Fibroblast of mammary gland (primary cell): ENCODE measurements around the gene KLHDC4.

Experiments used
- DNase-seq: peaks from one replicate; pipeline ENCODE4 v3.0.0-alpha.2; 2010; ENCODE audit warnings: low read depth
- H3K4me3 ChIP-seq: 2 replicates; pipeline ENCODE4 v1.5.1; 2011; ENCODE audit warnings: low read depth, mild to moderate bottlenecking, low read length, moderate library complexity; ENCODE audit not compliant: control insufficient read depth
- CTCF ChIP-seq: conservative IDR thresholded peaks from 2 replicates; pipeline ENCODE4 v1.5.1; 2011; ENCODE audit warnings: low read depth, low read length, inconsistent platforms; ENCODE audit not compliant: control insufficient read depth, insufficient read depth

The KLHDC4 gene

GRCh38 chr16:87703835-87704375 lies 61.9 kb downstream of the KLHDC4 start:
- DNase-seq, result no peak
- no peak overlapping the region for H3K4me3 ChIP-seq
- no peak for TF ChIP-seq CTCF

DNA sequence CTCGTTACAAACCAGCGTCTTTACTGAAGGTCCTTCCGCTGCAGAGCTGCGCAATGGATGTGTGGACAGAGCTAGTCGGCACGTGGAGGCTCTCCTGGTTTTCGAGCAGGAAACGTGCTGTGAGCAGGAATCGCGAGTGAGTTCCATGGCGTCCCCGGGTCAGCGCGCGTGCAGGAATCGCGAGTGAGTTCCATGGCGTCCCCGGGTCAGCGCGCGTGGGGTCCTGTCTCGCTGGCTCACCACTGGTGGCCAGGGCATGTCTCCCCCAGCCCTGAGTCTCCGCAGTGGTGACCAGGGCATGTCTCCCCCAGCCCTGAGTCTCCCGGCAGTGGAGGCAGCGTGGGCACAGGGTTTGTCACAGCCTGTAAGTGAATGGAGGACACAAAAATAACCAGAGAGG lies 62.7 kb downstream of the KLHDC4 start:
- no peak for DNase-seq
- no peak overlapping the region for H3K4me3 ChIP-seq
- TF ChIP-seq CTCF, result no peak

DNA sequence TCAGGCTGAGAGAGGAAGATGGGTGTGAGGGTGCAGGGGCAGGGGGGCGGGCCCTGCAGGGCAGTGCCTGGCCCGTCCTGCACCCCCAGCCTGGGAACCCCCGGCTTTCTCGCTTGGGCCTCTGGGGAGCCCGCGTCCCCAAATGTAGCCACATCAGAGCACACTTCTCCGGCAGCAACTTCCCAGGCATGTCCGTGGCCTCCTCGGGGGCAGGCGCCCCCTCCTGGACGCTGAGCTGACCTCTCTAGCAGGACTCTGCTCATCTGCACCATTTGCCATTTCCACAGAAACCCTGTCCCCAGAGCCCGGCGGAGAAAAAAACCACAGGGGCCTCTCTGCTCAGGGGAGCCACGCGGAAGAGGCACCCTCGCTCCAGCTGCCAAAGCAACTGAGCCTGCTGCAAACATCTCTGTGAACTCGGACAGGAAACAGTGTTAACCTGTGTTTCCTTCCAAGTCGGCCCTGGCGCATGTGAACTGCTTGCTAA lies 63.4 kb downstream of the KLHDC4 start:
- peak; percentile 23 for DNase-seq
- TF ChIP-seq CTCF, result peak; percentile 47
- no peak overlapping the region for H3K4me3 ChIP-seq

DNA sequence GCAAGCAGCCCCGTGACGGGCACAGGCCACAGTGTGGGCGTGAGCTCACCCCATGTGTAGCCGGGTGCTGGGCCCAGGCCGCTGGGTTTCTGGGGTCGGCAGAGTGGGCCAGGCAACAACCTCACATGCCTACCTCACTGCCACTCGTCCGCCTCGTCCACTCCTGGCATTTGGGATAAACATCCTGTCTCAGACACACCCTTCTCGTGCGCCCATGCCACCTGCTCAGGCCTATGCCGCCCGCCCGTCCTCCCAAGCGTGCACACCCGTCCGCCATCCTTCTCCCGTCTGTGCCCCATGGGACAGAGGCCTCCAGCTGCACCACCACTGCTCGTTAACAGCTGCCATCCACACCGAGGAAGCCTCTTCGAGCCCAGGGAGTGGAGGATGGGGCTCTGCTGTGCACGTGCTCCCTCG lies 64.3 kb downstream of the KLHDC4 start:
- no peak overlapping the region for H3K4me3 ChIP-seq
- no peak for DNase-seq
- TF ChIP-seq CTCF, result no peak

DNA sequence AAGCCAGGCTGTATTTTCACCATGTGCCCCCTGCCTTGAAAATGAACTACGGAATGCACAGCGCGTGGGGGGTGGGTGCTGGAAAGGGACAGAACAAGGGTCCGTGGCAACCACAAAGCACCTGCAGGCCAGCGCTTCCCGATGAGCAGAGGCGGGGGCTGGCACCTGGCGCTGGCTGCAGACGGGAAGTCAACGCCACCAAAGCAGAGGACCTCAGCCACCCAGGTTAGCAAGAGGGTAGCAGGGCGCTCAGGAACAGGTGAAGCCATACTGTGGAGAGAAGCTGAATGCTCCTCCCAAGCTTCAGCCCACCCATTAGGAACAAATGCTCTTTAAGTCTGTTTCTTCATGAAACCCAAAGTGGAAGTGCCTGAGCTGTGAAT lies 64.7 kb downstream of the KLHDC4 start:
- no peak for TF ChIP-seq CTCF
- no peak for DNase-seq
- no peak overlapping the region for H3K4me3 ChIP-seq

GRCh38 chr16:87700406-87701077 lies 65.2 kb downstream of the KLHDC4 start:
- no peak for DNase-seq
- H3K4me3 ChIP-seq, result no peak overlapping the region
- no peak for TF ChIP-seq CTCF
